Spleen (tissue), 11 donors: ENCODE data around the gene QRFP. TPM values are rescaled to one million over a fixed set of nuclear protein-coding genes. Genes with fewer than 3 reads are reported as not detected.

Experiments used
- DNase-seq: peaks from one replicate; pipeline ENCODE4 v3.0.0-alpha.2; 2020
- H3K27ac ChIP-seq, 8 donors: fragments of 200-600 bp; sonication (generic) in 7 of 8; 1 replicate in 4 of 8; 2 replicates in 4 of 8; pipeline versions ENCODE4 v1.5.0 to v1.8.0; 2016 to 2021; ENCODE audit warnings: inconsistent platforms in 4 of 8, mild to moderate bottlenecking in 4 of 8, moderate library complexity in 1 of 8
- H3K27me3 ChIP-seq, 7 donors: fragments of 200-600 bp; sonication (generic) in 6 of 7; replicated peaks in 1 of 7; 1 replicate in 4 of 7; 2 replicates in 3 of 7; pipeline versions ENCODE4 v1.5.0 to v1.8.0; 2016 to 2021; ENCODE audit warnings: inconsistent platforms in 3 of 7, mild to moderate bottlenecking in 1 of 7
- H3K36me3 ChIP-seq, 6 donors: fragments of 200-600 bp; sonication (generic) in 5 of 6; 1 replicate in 4 of 6; 2 replicates in 2 of 6; pipeline versions ENCODE4 v1.5.0 to v1.8.0; 2016 to 2021; ENCODE audit warnings: inconsistent platforms in 2 of 6
- H3K4me1 ChIP-seq, 6 donors: fragments of 200-600 bp; sonication (generic) in 5 of 6; 1 replicate in 3 of 6; 2 replicates in 3 of 6; pipeline versions ENCODE4 v1.5.0 to v1.8.0; 2016 to 2021; ENCODE audit warnings: inconsistent platforms in 3 of 6
- H3K4me3 ChIP-seq, 8 donors: fragments of 200-600 bp; sonication (generic) in 7 of 8; 1 replicate in 4 of 8; 2 replicates in 4 of 8; pipeline versions ENCODE4 v1.5.0 to v1.8.0; 2016 to 2021; ENCODE audit warnings: inconsistent platforms in 4 of 8, mild to moderate bottlenecking in 4 of 8, moderate library complexity in 2 of 8
- H3K9me3 ChIP-seq, 8 donors: fragments of 200-600 bp; sonication (generic) in 7 of 8; 1 replicate in 4 of 8; 2 replicates in 4 of 8; pipeline versions ENCODE4 v1.5.0 to v1.8.0; 2016 to 2021; ENCODE audit warnings: inconsistent platforms in 4 of 8
- CTCF ChIP-seq, 11 experiments: fragments of 200-600 bp in 7 of 11; fragments of 450-650 bp in 4 of 11; sonication (generic) in 4 of 11; IDR thresholded peaks in 8 of 11; conservative IDR thresholded peaks in 3 of 11; 1 replicate in 7 of 11; 2 replicates in 4 of 11; pipeline versions ENCODE4 v1.4.0 to v1.8.0; 2016 to 2021; ENCODE audit warnings: antibody characterized with exemption in 11 of 11, inconsistent platforms in 4 of 11, mild to moderate bottlenecking in 1 of 11
- POLR2A ChIP-seq, 3 donors: fragments of 450-650 bp; IDR thresholded peaks; one replicate each; pipeline ENCODE4 v1.5.1; 2017; ENCODE audit warnings: antibody characterized with exemption in 3 of 3, mild to moderate bottlenecking in 1 of 3
- POLR2AphosphoS5 ChIP-seq, 3 donors: sonication (generic); formaldehyde crosslinking; IDR thresholded peaks; one replicate each; pipeline ENCODE4 v1.5.1; 2017; ENCODE audit warnings: antibody characterized with exemption in 3 of 3
- WGBS, 5 donors: extraction: QIAGEN DNeasy Blood & Tissue Kit in 3 of 5; methylation state at CpG; one replicate each; pipeline versions ENCODE4 v1.1.5 to v1.1.7; 2013 to 2018; 5-methylcytosine and 5-hydroxymethylcytosine counted together
- intact Hi-C: fragments of 100-400 bp; cut with DNase I; formaldehyde crosslinking; loops from one replicate; pipeline ENCODE4 v1.15.0; 2023; ENCODE audit warnings: low total_unique reads
- polyA plus RNA-seq, 3 donors: library from polyadenylated mRNA; stranded (reverse); fragments of 200-250 nt; gene quantifications; one replicate each; pipeline ENCODE4 v1.2.1, GENCODE V29; 2013
- total RNA-seq, 7 donors: library from RNA; depleted of rRNA in 3 of 7; stranded (reverse); fragments of >200 nt in 3 of 7; fragmentation: NEBNext Ultra II Directional in 4 of 7; extraction: Animal tissue kit (Norgen Biotek cat#: 25700) in 4 of 7; gene quantifications; one replicate each; pipeline versions ENCODE4 v1.1.0 to v1.2.1, GENCODE V29; 2016 to 2021
- donor health status: healthy with polysubstance abuse.
- donor health status: DM: no; HTN: no; CAD: no; lungs with moderate emphysema.
- donor health status: DM: no; HTN: no; CAD: no.
- donor health status: Bipolar disorder and iron deficiency.
- donor health status: healthy.
- donor health status: DM: no; HTN: no; CAD: no.
- donor health status: DM: yes; HTN: yes; CAD: no.

QRFP gene
- total and polyA plus RNA-seq, 10 donors, result 0.13 to 0.16 TPM; not detected in 8

GRCh38 chr9:130918826-130919558 lies 22.4 kb upstream of the QRFP start:
- TF ChIP-seq POLR2A (IDR thresholded peaks at IDR 0.05), result no peak
- TF ChIP-seq CTCF (IDR thresholded peaks at IDR 0.05 in 8 of 11, conservative IDR thresholded peaks at IDR 0.05 in 3 of 11), result no peak
- no peak for TF ChIP-seq POLR2AphosphoS5 (IDR thresholded peaks at IDR 0.05)
- 80 to 87% (median 86%) methylated on average over 31 to 33 of the region's 33 CpGs for WGBS, 5 donors
- H3K4me1 ChIP-seq, result no peaks in the 10 kb centered on the region
- H3K36me3 ChIP-seq, result no peaks in the 10 kb centered on the region
- no peak overlapping the region for H3K27ac ChIP-seq
- H3K9me3 ChIP-seq, result no peaks in the 10 kb centered on the region
- intact Hi-C loops, result no loop called here
- no peak for DNase-seq
- H3K4me3 ChIP-seq, result no peak overlapping the region
- peaks cover 0 to 87% (median 17%) of the 10 kb centered on the region in 7 donors for H3K27me3 ChIP-seq

- no peak for TF ChIP-seq POLR2AphosphoS5 (IDR thresholded peaks at IDR 0.05)
- no peak for TF ChIP-seq CTCF (IDR thresholded peaks at IDR 0.05 in 8 of 11, conservative IDR thresholded peaks at IDR 0.05 in 3 of 11)
- no peak for TF ChIP-seq POLR2A (IDR thresholded peaks at IDR 0.05)
- no peaks in the 10 kb centered on the region for H3K36me3 ChIP-seq
- no peak overlapping the region for H3K4me3 ChIP-seq
- H3K27me3 ChIP-seq, result peaks cover 0 to 84% (median 9%) of the 10 kb centered on the region in 7 donors
- H3K27ac ChIP-seq, result no peak overlapping the region
- intact Hi-C loops, result no loop called here
- no peak for DNase-seq
- 70 to 75% (median 72%) methylated on average over 9 of the region's 9 CpGs for WGBS, 5 donors
- no peaks in the 10 kb centered on the region for H3K9me3 ChIP-seq
- H3K4me1 ChIP-seq, result no peaks in the 10 kb centered on the region
These were observed 21.7 kb upstream of the QRFP start for GRCh38 chr9:130918101-130918825.

- H3K4me3 ChIP-seq, result no peak overlapping the region
- no peaks in the 10 kb centered on the region for H3K9me3 ChIP-seq
- H3K4me1 ChIP-seq, result no peaks in the 10 kb centered on the region
- peaks cover 0 to 81% (median 9%) of the 10 kb centered on the region in 7 donors for H3K27me3 ChIP-seq
- 76 to 82% (median 78%) methylated on average over 27 to 34 of the region's 34 CpGs for WGBS, 5 donors
- TF ChIP-seq POLR2A (IDR thresholded peaks at IDR 0.05), result no peak
- TF ChIP-seq CTCF (IDR thresholded peaks at IDR 0.05 in 8 of 11, conservative IDR thresholded peaks at IDR 0.05 in 3 of 11), result no peak
- TF ChIP-seq POLR2AphosphoS5 (IDR thresholded peaks at IDR 0.05), result no peak
- H3K36me3 ChIP-seq, result no peaks in the 10 kb centered on the region
- no peak overlapping the region for H3K27ac ChIP-seq
- intact Hi-C loops, result no loop called here
- DNase-seq, result no peak
These were observed 20.8 kb upstream of the QRFP start for GRCh38 chr9:130917168-130917960.
